ENCODE measurements around the gene ABHD4.

- TF ChIP-seq JUND (IDR thresholded peaks at IDR 0.05): no peak
- TF ChIP-seq CTCF (IDR thresholded peaks at IDR 0.05; ENCODE audit: low read depth, low read length, missing input control): no peak
- TF ChIP-seq EGR1 (IDR thresholded peaks at IDR 0.05; ENCODE audit: low read depth in 2 of 2): no peak
- TF ChIP-seq SP1 (IDR thresholded peaks at IDR 0.05): no peak
- TF ChIP-seq ATF3 (IDR thresholded peaks at IDR 0.05): no peak
- no peak for TF ChIP-seq REST (IDR thresholded peaks at IDR 0.05)
- no peak for TF ChIP-seq GABPA (IDR thresholded peaks at IDR 0.05 in 1 of 2, conservative IDR thresholded peaks at IDR 0.05 in 1 of 2)
Measured at GRCh38 chr14:22629361-22629760, 31.3 kb downstream of the ABHD4 start.

Data from liver (tissue), 3 donors.